CD4-positive, alpha-beta T cell treated with Interleukin-2 at 100 ng/mL for 4 hours (primary cell): ENCODE measurements around the gene MACROH2A2.

Experiments
- DNase-seq: peaks from one replicate; pipeline ENCODE4 v3.0.0-alpha.2; 2020; ENCODE audit warnings: low spot score

The MACROH2A2 gene

GRCh38 chr10:70130878-70131559, 78.4 kb downstream of the MACROH2A2 start:
- no peak for DNase-seq

GRCh38 chr10:70131560-70131937, 78.9 kb downstream of the MACROH2A2 start:
- DNase-seq, result no peak

DNA sequence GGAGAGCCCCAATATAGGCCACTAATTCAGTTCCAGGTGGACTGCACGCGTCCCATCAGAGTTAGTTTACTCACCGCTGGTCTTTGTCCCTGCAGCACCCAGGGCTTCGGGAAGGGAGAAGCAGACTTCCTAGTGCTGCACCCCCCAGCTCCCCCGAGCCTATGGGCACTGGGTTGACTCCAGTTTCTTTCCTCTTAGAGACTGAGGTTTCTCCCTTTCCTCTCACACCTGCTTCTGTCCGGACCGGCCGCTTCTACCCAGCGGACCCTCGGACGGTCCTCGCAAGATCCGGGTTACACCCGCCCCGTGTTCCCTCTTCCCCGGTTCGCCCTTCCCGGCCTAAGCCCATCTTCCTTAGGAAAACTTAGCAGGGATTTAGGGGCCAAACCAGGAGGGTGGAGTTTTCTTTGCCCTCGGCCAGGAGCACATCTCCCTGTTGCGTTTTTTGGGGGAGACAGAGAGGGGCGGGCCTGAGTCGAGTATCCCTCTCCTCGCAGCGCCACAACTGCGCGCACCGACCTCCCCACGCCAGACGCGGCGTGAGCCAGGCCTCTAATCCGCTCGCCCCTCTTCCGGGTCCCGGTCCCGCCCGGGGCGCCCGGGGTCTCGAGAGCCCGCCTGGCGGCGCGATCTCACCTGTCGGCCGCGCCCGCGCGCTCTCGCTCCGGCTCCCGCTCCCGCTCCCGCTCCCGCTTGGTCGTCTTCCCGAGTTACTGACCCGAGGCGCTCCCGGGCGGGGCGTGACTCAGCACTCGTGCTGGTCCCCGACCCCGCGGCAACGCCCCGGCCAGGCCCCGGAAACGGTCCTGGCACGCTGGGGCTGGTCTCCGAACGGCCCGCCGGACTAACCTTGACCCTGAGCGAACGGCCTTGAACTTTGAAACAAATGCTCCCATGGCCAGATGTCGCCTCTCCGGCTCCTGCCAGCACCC, 79.7 kb downstream of the MACROH2A2 start, which contains the start of gene AIFM2:
AIFM2 (minus strand) TSS at position 728 of the 932 bp plus-strand sequence. CDS start 8,741 bp downstream, outside the sequence.
- DNase-seq, result peak; percentile 16

DNA sequence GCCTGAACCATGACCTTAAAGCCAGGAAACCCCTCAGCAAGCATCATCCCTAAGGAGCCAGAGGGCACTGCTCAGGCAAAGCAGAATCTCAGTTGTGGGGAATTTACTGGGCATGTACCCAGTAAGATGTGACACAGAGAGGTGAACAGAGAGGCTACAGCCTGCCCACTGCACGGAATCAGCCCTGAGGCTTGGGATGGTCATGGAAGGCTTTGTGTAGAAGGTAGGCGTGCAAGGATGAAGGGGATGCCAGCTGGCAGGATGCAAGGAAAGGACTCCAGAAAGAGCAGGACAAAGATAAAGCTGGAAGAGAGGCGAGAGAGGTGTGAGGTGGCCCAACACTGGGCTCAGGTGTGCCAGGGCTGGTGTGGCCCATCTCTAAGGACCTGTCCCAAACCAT, 82.4 kb downstream of the MACROH2A2 start:
- DNase-seq, result no peak

- DNase-seq, result no peak
Observed at GRCh38 chr10:70135684-70136083, 83.0 kb downstream of the MACROH2A2 start.

- DNase-seq, result no peak
Observed at GRCh38 chr10:70137135-70137534, 84.5 kb downstream of the MACROH2A2 start.

DNA sequence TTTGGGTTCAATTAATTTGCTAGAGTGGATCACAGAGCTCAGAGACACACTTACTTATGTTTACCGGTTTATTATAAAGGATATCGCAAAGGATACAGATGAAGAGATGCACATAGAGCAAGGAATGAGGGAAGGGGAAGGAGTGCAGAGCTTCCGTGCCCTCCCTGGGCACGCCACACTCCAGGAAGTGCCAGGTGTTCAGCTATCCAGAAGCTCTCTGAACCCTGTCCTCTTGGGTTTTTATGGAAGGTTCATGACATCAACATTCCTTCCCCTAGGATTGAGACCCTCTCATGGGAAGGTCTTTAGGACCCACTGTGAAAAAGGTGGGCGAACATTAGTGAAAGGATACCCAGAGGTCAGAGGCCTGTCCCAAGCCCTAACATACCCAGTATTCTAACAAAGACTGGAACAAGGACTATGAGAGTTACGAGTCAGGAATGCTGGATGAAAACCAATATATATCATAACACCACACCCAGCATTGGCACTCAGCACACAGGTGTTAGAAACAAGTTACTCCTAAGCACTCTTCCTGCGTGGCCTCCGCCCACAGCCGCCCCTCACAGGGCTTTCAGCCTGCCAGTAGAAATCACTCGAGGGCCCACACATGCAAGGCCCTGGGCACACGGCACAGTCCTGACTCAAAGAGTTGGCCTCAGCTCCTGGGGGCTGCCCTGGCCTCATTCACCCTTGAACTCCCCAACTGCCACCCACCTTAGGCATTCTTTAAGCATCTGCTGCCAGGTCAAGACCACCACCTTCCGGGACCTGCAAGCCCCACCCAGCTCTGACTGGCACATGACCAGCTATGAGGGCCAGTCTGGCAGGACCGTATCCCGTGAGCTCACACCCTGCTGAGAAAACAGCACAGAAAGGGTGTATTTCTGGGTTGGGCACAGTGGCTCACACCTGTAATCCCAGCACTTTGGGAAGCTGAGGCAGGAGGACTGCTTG, 85.6 kb downstream of the MACROH2A2 start:
- DNase-seq, result no peak

DNA sequence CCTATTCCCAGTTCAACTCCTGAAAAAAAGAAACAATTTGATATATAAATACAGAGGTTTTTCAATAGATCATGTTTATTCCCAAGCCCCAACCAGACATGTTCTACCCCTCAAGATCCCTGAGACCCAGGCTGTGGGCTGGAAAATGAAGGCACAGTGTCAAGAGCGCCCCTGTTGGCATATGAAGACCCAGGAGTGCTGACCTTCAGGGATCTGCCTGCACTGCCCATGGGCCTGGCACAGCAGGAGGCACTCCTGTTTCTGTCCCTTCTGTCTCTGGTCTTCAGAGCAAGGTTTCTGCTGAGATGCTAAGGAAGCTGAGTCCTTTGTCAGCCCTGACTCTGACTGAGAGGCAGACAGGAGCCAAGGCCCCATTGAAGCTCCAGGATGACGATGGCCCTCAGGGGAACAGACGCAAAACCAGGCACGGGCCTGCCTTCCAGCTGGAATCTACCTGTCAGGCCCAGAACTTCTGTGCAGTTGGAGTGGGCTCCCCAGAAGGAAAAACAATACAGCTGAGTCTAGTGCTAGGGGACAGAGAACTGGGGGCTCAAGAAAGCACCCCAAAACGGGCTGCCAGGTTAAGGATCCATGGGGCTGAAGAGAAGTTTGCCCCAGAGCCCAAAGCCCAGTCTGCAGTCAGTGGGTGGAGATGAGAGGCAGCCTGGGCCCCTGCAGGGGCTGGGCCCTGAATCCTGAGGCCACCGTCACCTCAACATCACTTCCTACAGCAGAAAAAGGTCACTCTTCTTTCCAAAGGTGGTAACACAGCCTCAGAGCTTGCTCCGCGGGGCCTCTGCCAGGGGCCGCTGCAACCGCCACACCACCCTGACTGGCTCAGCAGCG, 86.7 kb downstream of the MACROH2A2 start:
- no peak for DNase-seq

GRCh38 chr10:70139997-70140250, 87.3 kb downstream of the MACROH2A2 start:
- DNase-seq, result no peak

GRCh38 chr10:70140297-70140696, 87.7 kb downstream of the MACROH2A2 start:
- DNase-seq, result no peak

GRCh38 chr10:70142555-70142954, 89.9 kb downstream of the MACROH2A2 start:
- DNase-seq, result no peak

DNA sequence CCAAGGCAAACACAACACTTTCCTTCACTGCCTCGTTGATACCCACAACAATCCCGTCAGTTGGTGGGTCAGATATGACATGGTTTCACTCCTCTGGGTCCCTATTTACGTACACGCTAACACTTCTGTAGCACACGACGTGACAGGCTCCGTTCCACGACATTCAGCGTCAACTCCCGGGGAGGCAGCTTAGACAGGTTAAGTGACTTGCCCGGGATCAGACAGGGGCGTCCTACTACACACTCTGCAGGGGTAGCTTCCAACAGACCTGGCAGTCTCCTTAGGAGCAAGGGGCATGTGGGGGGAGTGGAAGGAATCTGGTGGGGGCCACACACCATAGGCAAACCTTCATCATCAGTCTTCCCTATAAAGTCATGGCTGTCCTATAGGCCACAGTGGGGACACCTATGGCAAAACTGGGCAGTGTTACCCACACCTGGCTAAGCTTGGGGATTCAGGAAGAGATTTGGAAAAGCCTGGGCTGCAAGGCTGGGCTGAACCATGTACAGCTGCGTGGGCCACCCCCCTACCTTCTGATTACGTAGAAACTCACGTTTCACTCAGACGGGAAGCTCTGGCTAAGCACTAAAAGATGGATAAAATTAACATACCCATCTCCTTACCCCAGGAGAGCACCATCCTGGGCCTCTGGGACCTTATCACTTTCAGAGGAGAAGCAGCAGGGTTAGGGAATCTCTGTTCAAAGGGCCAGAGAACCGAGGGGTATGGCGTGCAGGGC, 91.9 kb downstream of the MACROH2A2 start:
- DNase-seq, result no peak

- DNase-seq, result no peak
Observed at GRCh38 chr10:70145166-70145665, 92.6 kb downstream of the MACROH2A2 start.

- peak; percentile 66 for DNase-seq
Observed at GRCh38 chr10:70145666-70146488, 93.2 kb downstream of the MACROH2A2 start.

DNA sequence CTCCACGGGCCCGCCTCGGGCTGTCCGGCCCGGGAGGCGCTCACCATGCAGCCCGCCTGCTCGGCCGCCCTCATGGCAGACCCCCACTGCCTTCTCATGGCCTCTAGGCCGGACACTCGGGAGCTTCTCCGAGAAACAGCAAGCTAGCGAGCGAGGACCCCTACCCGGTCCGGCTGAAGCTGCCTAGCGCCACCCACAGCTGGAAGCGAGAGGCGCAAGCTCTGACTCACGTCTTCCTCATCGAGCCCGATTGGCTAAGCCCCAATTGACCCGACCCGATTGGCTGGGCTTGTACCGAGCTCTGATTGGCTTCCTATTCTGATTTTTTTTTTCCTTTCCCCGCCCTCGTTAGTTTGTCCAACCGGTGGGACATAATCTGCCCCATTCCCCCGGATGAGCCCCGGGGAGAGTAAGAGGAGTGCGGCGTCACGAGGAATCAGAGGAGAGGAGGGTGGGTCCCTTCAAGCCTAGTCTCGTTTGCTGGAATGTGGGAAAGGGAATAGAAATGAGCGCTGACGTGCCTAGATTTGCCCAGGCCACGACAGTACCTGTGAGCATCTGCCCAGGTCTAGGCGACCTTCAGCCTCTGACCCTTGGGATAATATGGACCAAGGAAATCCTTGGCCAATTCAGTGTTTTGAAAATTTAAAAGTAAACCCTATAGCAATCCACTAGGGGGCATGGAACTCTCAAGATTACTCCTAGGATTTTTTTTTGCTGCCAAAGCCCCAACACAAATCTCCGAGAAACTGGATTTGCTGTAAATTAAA, 94.0 kb downstream of the MACROH2A2 start, which contains the start of gene TYSND1:
TYSND1 (minus strand) TSS at position 212 of the 770 bp plus-strand sequence; CDS start at position 98, 114 bp downstream.
- DNase-seq, result peak; percentile 94

DNA sequence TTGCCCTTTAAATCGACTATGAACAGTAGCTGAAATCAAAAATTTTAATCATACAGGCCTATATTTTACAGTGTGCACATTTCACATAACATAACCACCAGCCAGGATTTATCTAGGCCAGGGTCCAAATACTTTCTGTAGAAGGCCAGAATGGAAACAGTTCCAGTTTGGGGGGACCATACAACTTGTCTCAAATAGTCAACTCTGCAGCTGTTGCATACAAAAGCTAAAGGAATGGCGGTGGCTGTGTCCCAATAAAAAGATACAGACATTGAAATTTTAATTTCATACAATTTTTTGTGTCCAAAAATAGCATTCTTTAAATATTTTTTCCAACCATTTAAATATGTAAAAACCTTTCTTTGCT, 94.6 kb downstream of the MACROH2A2 start:
- DNase-seq, result no peak

- DNase-seq, result no peak
Observed at GRCh38 chr10:70148516-70148915, 95.9 kb downstream of the MACROH2A2 start.

DNA sequence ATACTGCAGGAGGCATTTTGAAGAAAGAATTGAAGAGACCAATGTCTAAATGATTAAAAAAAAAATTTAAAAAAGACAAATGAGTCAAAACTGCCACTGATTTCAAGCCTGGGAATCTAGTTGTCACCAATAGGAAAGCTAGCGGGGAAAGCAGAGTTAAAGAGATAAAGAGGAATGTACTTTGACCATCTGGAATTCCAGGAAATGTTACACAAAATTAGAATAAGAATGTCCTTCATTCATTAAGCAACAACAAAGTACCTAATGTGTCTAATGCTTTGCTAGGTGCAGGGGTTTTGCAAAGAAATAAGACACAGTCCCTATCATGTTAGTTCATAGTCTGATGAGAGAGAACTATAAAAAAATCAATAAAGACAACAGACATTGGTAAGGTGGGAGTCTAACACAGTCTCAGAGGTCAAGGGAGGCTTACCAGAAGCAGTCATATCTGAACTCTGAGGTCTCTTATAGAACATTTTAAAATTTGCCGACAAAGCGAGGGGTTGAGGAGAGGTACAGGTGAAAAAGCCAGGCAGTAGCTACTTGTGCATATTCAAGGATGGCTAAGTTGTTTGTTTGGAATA, 102.7 kb downstream of the MACROH2A2 start:
- no peak for DNase-seq
